Inflammatory macrophage treated with lipopolysaccharide for 1 hour (primary cell): ENCODE data around the gene RNPC3.

Experiments used
- DNase-seq, 2 donors: peaks; one replicate each; pipeline ENCODE4 v3.0.0-alpha.2; 2020 to 2022

The RNPC3 gene, protein sequence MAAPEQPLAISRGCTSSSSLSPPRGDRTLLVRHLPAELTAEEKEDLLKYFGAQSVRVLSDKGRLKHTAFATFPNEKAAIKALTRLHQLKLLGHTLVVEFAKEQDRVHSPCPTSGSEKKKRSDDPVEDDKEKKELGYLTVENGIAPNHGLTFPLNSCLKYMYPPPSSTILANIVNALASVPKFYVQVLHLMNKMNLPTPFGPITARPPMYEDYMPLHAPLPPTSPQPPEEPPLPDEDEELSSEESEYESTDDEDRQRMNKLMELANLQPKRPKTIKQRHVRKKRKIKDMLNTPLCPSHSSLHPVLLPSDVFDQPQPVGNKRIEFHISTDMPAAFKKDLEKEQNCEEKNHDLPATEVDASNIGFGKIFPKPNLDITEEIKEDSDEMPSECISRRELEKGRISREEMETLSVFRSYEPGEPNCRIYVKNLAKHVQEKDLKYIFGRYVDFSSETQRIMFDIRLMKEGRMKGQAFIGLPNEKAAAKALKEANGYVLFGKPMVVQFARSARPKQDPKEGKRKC

DNA sequence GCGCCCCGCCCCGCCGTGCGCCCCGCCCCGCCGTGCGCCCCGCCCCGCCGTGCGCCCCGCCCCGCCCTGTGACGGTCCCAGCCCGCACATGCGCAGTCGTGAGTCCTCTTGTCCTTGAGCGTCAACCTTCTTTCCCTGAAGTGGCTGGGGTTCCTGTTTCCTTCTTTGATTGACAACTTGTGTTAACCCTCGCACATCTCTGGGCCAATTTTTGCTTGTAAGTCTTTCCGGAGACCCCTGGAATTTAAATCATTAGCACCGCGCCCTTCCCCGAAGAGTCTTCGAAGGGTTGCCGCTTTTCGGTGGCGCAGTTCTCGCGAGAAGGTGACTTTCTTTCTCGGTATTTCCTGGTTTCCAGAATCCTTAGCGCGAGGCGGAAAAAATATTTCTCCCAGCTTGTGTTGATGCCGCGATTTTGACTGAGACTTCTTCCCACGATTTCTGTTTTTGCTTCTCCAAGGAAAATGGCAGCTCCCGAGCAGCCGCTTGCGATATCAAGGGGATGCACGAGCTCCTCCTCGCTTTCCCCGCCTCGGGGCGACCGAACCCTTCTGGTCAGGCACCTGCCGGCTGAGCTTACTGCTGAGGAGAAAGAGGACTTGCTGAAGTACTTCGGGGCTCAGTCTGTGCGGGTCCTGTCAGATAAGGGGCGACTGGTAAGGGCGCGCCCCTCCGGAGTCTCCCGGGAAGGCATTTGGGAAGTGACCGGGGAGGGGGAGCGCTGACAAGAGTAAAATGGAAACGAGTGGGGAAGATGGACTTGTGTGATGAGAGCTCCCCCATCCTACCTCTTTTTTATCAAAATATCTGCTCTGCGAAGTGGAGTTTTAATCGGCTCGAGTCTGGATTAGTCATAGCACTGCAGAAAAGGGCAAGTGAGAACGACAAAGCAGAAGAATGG is at the start of gene RNPC3:
Gene RNPC3, plus strand, starts transcription at position 93 of the 901 bp plus-strand sequence. Its CDS starts 372 bp downstream, at position 465.
- peak; percentile 85 to 91 for DNase-seq

DNA sequence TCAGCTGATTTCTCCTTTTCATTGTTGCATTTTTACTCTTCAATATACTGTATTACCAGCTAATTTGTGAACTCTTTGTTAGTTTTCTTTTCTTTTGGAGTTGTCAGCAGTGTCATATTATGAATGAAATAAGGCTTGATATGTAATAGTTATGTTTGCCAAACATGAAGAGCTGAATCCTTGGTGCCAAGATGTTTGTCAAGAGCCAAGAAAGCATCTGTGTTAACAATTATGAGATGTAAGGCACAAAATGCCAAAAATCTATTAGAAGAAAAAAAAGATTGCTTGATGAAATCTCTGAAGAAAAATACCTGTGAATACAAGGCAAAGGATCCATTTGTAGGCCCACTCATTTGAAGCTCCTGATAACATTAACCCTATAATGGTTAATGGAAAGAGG is 48.4 kb upstream of the RNPC3 start:
- DNase-seq = no peak

- DNase-seq = peak; percentile 3 to 28
Observed at GRCh38 chr1:103489935-103490334, 35.6 kb upstream of the RNPC3 start.

GRCh38 chr1:103492003-103492625 is 33.4 kb upstream of the RNPC3 start:
- peak; percentile 20 to 32 for DNase-seq

DNA sequence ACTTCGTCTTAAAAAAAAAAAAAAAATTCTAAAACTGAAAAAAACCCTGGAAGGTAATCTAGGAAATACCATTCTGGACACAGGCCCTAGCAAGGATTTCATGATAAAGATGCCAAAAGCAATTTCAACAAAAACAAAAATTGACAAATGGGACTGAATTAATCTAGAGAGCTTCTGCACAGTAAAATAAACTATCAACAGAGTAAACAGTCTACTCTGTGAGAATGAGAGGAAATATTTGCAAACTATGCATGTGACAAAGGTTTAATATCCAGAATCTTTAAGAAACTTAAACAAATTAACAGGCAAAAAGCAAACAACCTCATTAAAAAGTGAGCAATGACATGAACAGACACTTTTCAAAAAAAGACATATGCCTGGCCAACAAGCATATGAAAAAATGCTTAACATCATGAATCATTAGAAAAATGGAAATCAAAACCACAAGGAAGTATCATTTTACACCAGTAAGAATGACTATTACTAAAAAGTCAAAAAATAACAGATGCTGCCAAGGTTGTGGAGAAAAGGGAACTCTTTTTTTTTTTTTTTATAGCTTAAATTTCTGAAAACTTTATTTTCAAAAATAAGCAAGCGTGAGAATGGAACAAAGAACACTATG is 29.4 kb upstream of the RNPC3 start:
- DNase-seq = no peak

DNA sequence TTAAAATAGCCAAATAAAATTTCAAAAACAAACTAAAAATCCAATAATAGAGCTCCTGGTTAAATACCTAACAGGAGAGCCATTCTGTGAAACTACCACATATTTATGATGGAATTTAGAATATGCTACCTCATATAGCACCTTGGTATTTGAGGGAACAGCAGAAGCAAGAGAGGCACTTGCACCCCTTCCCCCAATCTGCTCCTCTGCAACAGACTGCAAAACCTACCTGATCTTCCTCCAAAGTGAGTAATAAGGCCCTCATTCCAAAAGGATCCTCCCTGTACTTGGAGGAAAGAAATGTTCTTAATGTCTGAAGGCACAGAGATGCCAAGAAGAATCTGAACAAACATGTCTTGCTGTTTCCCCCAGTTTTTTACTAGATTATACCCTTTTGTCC is 28.1 kb upstream of the RNPC3 start:
- no peak for DNase-seq

- DNase-seq = peak; percentile 70 to 77
Observed at GRCh38 chr1:103509250-103509649, 16.2 kb upstream of the RNPC3 start.

DNA sequence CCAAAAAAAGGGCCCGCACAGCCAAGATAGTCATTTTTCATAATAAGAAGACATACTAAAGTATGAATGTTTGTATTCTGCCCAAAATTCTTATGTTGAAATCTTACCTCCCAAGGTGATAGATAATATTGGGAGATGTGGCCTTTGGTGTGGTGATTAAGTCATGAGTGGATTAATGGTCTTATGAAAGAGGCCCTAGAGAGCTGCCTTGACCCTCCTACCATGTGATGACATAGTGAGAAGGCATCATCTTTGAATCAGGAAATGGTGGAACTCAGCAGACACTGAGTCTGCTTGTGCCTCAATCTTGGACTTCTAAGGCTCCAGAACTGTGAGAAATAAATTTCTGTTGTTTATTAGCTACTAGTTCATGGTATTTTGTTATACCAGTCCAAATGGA is 11.8 kb upstream of the RNPC3 start:
- peak in 1 of 2 donors; percentile 38 for DNase-seq

DNA sequence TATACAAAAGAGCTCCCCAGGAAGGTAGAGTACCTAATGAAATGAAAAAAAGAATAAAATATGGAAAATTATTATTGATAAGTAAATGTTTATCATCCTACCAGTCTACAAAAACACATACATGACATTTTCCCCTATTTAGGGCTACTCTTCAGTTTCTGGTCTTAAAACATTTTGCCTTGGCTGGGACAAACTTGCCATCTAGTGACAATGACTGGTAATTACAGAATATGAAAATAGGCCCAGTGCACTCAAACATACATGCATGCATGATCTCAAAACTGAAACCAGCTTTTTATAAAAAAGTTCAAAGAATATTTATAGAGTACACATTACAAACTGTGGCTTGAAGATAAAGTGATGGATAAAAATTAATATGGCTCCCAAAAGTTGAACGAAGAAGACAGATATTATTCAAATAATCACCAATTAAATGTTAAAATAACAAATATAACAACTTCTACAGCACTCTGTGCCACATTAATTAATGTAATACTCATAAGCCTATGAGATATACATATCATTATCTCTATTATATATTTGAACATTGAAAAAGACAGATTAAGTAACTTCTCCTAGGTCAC is 10.5 kb upstream of the RNPC3 start:
- DNase-seq = peak; percentile 46 to 81

DNA sequence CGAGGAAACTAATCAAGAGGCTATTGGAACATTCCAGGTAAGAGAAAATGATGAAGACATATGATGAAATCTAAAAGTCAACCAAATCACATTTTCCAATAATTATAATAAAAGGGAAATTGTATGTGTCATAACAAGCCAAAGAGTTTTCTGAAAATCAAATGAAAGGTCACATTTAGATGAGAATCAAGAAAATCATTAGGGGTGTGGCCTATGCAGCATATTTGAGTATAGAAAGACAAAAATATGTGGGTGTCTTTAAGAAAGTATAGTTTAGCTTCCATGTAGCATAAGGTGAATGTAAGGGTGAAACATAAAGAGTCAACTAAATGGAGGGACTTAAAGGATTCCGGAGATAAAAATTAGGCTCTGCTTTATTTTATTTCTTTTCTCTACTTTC is 9.2 kb upstream of the RNPC3 start:
- no peak for DNase-seq

DNA sequence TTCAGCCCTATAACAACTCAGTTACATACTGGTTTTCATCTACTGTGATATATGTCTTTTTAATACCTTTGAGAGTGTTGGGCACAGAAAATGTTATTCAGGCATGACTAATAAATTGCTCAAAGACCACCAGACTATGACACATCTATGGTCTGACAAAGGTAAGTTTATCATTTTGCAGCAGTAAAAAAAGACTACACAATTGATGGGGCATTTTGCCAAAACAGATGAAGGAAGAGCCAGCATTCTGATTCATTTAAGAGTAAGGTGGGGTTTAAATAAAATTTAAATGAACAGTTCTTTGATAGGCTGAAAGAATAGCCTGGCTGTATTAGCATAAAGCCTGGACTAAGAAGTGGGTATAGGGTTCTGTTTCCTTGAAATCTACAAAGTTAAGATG is 8.8 kb upstream of the RNPC3 start:
- no peak for DNase-seq

- no peak for DNase-seq
Observed at GRCh38 chr1:103517380-103518047, 8.0 kb upstream of the RNPC3 start.

GRCh38 chr1:103520822-103521221 is 4.7 kb upstream of the RNPC3 start:
- no peak for DNase-seq

DNA sequence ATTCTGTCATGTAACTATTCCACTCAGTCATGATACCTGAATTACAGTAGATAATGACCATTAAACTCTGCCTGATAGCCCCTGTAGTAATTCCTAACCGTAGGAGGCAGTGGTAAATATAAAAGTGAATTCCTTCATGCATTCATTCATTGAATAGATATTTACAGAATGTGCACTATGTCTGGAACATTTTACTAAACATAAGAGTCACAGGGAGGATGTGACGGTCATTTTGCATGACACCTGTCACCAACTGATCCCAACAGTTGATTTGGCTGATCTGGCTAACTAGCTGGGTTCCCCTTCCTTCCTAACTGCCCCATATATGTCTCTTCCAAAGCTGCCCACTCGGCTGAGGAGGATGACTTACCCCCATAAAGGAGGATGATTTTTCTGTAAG is 2.2 kb upstream of the RNPC3 start:
- DNase-seq = no peak

DNA sequence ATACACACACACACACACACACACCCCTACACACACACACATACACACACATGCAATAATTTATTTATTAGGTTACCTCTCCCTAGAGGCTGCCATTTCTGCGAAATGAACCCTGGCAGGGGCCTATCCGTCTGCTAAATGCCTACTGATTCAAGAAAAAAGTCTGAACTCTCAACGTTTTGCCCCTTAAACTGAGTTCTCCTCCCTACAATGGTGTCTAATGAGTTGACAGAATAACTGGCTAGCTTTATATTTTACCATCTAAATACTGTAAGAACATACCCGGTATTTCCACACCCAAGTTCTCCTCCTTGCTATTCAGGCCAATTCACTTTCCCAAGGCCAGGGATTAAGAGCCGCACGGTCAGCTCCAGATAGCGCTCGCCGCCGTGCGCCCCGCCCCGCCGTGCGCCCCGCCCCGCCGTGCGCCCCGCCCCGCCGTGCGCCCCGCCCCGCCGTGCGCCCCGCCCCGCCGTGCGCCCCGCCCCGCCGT is 339 bp upstream of the RNPC3 start:
- DNase-seq = peak; percentile 44 to 45

- DNase-seq = no peak
Observed at GRCh38 chr1:103527331-103527730, 1.8 kb downstream of the RNPC3 start.

DNA sequence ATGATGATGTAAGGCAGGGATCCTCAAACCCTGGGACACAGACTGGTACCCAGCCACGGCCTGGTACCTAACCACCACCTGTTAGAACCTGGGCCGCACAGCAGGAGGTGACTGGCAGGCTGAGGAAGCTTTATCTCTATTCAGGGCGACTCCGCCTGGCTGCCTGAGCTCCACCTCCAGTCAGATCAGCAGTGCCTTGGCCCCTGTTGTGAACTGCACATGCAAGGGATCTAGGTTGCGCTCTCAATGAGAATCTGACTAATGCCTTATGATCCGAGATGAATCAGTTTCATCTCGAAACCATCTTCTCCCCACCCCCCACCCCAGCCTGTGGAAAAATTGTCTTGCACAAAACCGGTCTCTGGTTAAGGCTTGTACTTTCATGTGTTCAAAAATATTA is 4.2 kb downstream of the RNPC3 start:
- no peak for DNase-seq

- DNase-seq = no peak
Observed at GRCh38 chr1:103538226-103538625, 12.7 kb downstream of the RNPC3 start.

- no peak for DNase-seq
Observed at GRCh38 chr1:103541431-103541830, 15.9 kb downstream of the RNPC3 start.

- DNase-seq = no peak
Observed at GRCh38 chr1:103546496-103546895, 21.0 kb downstream of the RNPC3 start.

DNA sequence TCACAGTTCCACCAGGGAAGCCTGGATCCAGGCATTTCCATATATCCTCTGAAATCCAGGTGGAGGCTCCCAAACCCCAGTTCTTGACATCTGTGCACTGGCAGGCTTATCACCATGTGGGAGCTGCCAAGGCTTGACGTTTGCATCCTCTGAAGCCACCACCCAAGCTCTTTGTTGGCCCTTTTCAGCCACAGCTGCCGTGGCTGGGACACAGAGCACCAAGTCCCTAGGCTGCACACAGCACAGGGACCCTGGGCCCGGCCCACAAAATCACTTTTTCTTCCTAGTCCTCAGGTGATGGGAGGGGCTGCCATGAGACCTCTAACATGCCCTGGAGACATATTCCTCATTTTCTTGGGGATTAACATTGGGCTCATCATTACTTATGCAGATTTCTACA is 22.3 kb downstream of the RNPC3 start:
- DNase-seq = no peak

DNA sequence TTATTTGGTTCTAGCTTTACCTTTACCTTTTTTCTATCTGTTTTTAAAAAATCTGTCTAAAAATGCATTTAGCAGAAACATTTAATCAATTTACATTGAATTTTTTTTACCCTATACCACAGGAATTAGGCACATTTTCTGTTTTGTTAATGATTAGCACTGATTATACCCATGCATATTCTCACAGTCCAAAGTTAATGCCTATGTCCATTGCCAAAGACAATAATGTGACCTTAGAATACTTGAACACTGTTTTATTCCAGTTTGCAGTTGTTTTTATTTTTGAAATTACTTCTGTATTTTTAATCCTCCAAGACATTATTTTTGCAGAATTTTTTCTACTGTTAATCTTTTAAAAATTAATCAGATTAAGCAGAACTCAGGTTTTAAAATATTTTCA is 34.9 kb downstream of the RNPC3 start:
- DNase-seq = no peak
